ENCODE data around the gene HOXC12.

The HOXC12 gene

DNA sequence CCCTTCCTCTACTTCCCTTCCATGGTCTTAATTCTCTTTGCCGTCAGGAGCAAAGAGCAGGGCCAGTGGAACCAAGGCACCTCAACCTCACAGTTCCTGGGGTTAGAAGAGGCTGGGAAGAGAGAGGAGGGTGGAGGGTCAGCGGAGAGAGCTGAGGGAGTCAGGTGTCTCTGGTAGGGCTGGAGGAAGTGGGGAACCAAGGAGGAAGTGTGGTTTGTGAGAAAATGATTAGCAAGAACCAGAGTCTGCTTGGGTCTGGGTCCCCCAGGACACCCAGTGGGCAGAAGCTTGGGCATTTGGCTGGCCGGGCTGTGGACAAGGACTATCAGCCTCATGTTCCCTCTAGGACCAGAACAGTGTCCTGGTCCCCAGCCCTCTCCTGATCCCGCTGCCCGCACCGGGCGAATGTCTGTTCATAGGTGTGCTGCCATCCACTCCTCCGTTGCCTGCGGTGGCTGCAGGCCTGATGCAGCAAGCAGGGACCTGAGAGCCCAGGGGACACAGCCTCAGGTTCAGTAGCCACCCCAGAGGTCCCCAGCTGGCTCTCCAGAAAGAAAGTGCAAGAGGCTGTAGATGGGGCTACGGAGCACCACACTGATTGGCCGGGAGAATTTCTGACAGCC is 2.3 kb downstream of the HOXC12 start:
- no peak for DNase-seq (ENCODE audit: low read depth)

DNA sequence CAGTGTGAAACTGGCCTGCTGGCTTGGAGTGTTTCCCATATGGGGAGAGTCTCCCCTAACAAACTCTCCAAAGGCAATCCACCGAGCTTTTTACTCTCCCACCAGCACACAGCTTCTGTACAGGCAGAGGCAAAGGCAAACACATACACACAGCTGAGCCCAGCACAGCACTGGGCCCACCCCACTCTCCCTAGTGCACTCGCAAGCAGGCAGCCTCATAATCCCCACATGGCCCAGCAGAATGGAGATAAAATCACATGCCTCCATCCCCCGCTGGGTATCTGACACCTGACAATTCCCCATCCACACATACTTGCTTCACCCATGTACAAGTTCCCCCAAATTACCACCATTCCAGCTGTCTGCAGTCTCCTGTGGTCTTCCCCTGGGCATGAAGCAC is 3.4 kb downstream of the HOXC12 start:
- no peak for DNase-seq (ENCODE audit: low read depth)

DNA sequence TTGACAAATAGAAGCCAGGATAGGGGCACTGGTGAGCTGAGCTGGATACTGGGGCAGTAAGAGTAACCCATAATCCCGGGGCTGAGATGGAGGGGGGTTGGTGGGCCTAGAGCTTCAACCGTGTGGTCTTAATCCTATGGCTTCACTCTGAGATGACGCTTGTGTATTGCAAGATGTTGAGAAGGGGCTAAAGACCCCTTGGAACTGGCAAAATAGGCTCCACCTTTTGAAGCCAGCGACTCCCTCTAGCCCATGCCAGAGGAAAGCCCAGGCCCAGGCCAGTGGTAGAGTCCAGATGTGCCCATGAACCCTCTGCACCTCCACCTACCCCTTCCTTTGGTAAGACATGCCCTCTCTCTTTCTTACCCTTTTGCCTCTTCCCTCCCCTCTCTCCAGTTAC is 4.6 kb downstream of the HOXC12 start:
- no peak for DNase-seq (ENCODE audit: low read depth)

DNA sequence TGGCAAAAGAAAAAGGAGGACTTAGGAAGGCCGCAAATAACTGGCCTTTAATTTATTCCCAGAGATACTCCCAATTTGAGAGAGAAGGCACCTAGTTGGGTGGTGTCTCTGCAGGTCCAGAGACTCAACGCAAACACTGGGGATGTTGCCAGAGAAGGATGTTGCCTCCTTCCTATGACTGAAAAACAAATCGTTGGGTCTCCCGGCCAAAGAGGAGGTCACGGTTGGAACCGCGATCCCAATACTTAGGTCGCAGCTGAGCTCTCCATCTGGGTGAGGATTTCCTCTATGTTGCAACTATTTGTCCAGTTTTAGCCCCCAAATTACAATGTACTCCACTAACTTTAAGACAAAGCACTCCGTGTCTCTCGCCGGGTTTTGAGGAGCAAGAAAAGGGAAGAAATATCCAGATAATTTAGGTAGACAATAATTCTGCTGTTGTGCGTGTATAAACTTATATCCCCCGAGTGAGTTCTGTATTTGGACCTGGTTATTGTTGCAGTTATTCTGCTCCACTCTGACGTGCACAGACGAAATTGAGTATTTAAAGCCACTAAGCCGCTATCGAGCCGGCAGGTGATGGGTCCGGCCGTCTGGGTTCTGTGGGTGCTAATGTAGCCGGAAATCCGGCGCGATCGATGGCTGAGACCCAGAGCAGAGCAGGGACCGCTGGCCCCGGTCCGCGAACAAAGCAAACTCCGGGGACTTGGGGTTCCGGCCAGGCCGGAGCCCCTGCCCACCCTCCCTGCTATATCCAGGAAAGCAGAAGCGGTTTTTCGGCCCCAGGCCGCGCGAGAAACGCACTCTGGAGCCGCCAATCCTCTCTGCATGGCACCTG is 5.7 kb downstream of the HOXC12 start:
- DNase-seq (ENCODE audit: low read depth): no peak

DNA sequence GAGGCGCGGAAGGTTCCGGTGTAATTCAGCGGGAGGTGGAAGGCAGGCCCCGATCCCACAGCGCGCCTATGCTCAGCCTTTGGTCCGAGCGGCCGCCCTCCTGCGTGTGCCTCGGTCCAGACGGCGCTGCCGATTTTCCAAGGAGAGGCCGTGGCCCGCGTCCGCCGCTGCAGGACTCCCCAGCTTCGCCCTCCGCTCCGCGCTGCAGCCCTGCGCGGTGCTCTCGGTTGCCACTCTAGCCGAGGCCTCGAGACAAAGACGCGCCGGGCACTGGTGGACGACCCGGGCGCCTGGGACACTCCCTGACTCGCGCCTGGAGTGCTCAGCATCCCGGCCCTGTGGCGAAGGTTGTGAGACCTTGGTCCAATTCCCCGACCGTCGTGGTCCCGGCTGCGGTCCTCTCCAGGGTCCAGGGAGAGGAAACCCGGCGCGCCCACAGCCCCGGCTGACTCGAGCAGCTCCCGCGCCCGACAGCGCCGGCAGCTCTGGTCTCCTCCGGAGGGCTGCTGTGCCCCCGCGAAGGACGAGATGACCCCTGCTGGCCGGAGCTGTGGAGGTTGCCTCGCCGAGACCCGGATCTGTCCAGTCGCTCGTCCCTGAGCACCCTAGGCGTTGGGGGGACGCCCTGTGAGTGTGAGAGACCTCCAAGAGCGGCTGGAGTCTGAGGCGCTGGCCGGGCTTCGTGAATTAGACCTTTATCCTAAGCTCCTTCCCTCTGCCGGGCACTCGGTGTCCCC is 6.5 kb downstream of the HOXC12 start:
- no peak for DNase-seq (ENCODE audit: low read depth)

DNA sequence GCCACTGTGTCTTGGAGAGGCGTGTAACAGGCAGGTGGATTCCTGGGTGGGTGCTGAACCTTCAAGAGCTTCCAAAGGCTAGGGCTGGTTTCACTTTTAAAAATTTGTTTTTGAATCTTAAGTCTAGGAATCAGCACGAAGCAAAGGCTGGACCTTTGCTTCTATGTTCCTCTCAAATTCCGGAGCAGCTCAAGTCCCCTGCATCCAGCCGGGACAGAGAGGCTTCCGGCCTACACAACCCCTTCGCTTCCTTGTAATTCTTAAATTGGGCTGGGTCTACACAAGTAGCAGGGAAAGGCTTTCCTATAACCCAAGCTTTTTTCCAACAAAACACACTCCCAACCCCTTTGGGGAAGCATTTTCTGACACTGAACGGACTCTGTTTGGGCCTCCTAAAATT is 8.3 kb downstream of the HOXC12 start:
- DNase-seq (ENCODE audit: low read depth): no peak

DNA sequence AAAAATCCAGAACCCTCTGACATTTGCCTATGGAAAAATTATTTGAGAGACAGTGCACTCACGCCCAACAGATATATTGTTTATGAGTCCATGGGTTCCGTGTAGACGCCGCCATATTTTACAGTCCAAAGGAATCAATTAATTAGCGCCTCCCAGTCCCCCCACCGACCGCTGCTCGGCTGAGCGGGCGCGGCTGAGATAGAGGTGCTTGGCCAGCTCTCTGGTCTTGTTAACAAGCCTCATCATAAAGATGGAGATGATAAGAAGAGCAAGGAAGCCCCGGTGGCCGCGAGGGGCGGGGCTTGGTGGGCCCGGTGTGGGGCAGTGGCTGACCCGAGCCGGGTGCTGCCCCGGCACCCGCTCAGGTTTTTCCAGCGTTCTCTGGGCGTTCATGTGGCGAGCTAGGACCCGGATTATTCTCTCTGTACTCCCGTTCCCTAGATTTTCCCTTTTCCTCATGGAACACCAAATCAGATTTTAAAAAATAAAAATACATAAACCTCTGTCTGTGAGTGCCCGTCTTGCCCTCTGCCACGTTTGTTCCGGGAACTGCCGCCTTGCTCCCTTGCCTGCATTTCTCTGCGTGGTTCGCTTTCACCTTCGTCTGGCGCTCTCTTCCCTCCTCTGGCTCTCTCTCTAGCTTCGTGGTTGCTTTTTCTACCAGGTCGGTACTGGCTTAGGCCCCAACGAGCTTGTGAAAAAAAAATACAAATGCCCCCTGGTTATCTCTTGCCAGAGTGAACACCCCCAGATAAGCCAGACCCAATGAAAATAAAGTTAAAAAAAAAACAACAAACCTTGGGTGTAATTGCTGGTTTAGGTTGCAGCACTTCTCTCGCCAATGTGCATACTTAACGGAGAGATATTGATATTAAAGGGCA is 9.0 kb downstream of the HOXC12 start:
- no peak for DNase-seq (ENCODE audit: low read depth)

DNA sequence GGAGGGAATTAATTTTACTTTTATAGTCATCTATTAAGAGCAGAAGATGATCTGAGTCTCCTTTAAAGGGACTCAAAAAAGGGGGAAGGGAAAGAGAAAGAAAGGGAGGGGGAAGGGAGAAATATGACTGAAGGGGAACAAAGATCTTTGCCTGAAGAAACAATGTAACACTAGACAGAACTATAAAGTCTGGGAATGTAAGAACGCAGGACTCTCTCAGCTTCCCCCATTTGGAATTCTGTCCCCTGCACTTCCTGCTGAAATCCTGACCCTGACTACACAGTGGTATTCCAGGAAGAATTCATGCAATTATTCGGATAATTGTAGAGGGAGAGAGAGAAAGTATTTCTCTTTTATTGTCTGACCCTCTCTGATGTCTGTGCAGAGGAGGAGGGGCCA is 9.6 kb downstream of the HOXC12 start:
- DNase-seq (ENCODE audit: low read depth): no peak

DNA sequence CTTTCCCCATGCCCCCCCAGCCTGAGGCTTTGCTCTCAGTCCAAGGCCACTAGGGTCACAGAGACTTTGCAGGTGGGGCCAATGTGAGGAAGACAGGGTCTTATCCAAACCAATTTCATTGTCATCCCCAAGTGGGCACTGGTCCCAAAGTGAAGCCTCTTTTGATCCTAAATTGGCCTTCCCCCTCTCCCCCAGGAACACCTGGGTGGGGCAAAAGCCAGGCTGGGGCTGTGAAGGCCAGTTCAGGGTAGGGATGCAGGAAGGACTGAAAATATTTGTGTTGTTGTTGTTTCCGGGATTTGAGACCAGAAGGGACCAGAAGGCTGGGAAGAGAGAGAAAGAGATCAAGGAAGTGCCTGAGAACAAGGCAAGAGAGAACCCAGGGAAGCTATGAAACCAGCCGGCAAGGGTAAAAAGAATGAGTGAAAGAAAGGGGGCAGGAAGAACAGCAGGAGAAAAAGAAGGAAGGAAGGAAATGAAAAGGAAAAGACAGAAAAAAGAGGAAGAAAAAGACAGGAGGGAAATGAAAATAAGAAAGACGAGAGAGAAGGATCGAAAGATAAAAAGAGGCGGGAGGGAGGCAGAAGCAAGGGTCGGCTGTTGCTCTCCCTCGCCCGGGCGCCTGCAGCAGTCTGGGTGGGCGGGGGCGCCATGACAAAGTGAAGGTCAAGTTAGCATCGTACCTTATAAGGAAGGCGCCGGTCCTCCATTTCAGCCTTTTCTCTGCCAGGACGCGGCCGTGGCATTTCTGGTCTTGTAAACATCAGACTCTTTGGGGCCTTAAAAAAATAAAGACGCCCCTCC is 10.8 kb downstream of the HOXC12 start:
- DNase-seq (ENCODE audit: low read depth): no peak

DNA sequence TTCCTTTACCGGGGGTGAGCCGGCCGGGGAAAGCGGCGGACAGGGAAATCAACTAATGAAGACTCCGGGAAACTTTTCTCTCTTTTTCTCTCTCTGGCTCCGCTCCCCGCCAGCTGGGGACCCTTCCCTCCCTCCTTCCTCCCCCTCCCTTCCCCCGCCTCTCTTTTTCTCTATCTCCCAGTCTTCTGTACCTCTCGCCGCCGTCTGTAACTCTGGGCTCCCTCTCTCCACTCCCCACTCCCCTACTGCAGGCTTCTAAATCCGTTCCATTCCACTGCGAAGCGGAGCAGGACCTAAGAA is 11.3 kb downstream of the HOXC12 start:
- no peak for DNase-seq (ENCODE audit: low read depth)

DNA sequence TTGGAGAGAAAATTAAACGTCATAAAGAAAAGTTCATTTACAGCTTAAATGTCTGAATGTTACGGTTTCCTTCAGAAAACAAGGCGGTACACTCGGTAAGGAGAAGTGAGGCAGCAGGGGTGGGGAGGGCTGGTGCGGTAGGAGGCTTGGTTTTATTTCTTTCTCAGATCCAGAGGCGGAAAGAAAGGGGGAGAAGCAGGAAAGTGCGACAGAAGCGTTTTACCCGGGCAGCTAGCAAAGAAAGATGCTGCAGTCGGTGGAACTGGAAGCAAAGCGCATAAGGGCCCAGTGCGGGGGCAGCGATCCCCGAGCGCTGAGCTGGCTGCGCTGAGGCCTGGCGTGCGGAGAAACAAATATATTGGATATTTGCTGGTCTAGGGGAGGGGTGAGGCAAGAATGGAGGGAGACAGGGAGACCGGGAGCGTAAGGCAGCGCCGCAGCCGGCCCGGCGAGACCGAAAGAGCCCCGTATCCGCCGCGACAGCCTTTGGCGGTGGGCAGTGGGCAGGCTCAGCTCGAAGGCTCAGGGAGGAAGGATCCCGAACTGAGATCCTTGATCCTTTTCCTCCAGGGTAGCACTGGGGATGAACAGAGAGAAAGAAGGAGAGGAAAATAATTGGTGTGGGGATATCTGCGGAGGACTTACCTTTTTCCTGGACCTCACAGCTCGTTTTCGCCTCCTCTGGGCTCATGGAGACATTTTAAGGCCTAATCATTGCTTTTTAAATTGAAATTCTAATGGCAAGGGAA is 11.9 kb downstream of the HOXC12 start:
- no peak for DNase-seq (ENCODE audit: low read depth)

DNA sequence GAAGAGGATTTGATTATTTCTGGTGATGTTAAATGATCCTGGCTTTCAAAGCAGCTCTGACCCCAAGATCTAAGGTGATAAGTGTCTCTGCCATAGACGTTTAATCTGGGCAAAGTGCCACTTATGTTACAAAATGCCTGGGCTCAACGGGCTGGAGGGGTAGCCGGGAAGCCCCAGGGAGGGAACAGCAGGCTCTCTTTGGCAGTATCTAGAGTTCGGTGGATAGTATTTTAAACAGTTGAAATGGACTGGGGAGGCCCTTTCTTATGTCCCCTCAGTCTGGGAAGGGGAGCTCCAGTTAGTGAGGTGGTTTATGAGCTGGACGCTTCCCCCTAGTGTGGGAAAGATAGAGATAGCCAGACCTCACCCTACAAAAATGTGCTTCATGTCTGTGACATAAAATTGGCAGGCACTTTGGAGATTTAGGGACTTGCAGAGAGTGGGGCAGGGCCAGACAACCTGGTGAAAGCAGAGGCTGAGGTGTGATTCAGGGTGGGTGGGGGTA is 12.8 kb downstream of the HOXC12 start:
- DNase-seq (ENCODE audit: low read depth): no peak

DNA sequence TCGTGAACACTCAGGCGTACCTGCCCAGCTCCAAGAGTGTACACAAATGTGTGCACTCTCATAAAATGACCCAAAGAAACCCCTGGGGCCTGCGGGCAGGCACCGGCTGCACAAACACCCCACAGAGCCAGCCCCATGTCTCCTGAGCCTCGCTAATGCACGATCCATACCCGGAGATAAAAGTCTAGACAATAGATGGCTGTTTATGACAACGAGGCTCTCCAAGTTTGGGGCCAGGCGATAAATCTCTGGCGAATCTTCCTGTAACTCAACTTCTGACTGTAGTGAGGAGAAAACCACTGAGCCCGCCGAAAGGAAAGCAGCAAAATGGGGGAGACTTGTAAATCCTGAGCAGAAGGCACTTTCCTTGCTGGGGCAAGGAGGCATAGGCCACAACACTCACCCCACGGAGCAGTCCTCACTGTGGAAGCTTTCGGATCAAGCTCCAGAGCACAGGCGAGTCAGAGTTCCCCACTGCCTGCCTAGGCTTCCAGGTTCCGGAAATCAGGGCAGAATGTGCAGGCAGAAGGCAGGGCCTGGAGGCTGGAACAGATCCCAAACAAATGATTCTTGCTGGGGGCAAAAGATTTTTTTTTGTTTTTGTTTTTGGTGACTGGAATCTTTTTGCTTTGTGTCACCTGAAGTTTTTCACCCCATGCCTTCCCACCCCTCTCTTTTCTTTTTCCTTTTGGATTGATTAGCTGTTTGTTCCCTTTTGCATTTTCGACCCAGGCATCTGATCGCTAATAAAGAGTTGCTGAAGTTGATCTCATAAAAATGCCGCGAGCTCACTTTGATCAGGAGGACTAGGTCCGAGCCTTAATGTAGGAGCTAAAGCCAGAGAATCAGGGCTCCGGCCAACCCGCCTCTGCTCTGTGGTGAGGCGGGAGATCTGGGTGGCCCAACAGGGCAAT is 13.8 kb downstream of the HOXC12 start:
- DNase-seq (ENCODE audit: low read depth): no peak

DNA sequence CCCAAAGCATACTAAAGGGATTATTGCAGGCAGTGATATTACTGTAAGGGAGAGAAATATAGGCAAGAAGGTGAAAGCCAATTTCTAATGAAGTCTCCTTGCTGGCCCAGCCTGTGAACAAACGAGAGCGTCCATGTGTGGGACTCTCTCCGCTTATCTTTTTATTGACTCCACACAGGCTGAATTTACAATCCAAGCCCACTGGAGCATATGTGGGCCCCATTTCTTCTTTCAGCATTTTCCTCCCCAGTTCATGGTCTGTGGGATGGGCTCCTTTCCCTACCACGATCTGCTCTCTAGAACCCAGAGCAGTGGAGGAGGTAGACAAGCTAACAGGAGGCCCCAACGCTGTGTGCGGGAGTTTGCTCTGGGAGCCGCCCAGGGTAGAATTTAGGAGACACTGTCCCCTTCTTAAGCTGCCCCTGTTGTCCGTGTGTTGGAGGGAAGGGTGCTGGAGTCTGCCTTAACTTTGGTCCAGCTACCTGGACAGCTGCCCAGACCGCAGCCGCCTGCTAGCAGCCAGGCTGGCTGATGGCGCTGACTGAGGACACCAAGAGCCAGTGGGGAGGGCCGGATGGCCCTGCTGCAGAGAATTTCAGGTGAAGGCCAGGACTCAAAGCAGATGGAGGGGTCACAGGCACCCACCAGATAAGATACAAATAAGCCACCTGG is 15.0 kb downstream of the HOXC12 start:
- DNase-seq (ENCODE audit: low read depth): no peak

DNA sequence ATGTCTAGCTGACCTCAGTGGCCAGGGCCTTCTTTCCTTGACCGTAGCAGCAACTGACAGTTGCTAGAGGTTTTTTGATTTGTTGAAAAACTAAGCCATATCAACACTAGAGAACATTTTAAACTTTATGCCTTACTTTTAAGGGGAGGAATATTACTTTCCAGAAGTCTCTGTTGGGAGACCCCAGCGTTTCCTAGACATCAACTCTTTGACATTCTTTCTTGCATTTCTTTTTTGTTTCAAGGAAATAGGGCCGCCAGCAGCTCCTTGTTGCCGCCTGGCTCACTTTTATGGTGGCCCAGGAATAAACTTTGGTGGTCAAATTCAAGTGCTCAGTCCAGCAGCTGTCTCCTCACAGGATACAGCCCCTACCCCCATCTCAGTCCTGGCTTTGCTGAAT is 15.7 kb downstream of the HOXC12 start:
- no peak for DNase-seq (ENCODE audit: low read depth)

DNA sequence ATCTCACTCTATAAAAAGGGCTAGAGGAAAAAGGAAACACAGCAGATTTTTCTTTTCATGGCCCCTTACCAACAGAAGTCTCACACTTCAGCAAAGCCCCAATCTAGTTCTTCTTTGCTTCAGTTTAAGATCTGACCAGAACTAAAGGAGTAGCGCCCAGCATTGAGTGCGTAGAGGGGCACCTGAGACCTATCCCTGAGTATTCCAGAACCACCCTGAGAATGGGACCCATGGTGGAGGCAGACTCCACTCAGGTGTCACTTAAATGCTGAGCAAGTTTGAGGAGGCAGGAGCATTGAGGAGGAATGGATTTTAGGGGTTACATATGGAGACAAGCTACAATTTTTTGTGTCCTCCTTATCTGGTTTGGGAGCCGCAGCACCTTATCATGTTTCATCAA is 16.4 kb downstream of the HOXC12 start:
- DNase-seq (ENCODE audit: low read depth): no peak

DNA sequence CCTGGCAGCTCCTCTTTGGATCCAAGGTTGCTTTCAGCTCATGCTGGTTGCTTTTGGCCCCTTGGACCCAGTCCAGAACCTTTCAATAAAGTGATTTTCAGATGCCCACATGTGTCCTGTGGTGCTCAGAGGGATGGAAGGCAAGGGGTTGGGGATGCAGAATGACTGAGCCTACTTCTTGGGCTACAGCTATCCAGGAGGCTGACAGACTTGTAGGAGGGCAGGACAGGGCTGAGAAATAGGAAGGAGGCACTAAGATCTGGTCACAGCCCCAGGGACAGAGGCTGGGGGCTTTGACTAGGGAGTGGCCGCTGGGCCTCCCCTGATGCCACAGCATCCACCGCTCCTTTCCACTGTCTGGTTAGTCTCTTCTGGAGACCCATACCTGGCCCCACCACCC is 17.0 kb downstream of the HOXC12 start:
- DNase-seq (ENCODE audit: low read depth): no peak

DNA sequence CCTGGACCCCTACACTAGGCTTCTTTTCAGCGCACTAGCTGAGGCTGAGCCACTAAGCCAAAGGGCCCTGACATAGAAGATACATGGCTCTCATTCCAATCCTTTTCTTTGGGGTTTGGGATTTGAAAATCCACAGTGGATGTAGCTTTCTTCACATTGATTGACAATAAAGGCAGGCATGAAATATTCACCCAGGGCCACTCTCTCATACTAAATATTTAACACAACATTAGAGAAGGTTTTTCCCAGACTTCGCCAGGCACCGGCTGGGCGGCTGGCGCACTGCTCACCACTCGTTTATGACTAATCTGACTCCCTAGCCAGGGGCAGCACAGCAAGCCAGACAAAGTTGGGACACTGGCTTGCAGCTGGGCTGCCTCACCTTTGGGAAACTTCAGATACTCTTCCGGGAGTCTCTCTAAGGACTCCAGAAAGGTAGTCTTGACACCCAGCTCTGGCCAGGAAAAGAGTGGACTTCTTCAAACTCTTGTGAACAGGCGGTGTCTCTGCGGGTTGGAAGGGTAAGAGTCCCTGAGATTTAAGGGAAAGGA is 17.5 kb downstream of the HOXC12 start:
- DNase-seq (ENCODE audit: low read depth): no peak

Measured in T follicular helper cell (primary cell).